HG03342 (cell line): ENCODE results near the gene PIGU.
"Not testable (repeated sequence)": the region's sequence is repeated elsewhere in the genome, so short reads cannot be mapped to it uniquely, and the experiment has no call there.

ENCODE experiments used
- ATAC-seq: cut with Tn5 transposase; IDR thresholded peaks from one replicate; pipeline ENCODE4 v1.9.1; 2021; ENCODE audit warnings: mild to moderate bottlenecking, moderate library complexity; ENCODE audit not compliant: unreplicated experiment

The PIGU gene

GRCh38 chr20:34624629-34625028 is 52.3 kb downstream of the PIGU start:
- no peak for ATAC-seq

- no peak for ATAC-seq
These were observed 54.0 kb downstream of the PIGU start for GRCh38 chr20:34622821-34623451.

GRCh38 chr20:34621383-34622367 is 55.2 kb downstream of the PIGU start:
- ATAC-seq = no peak

DNA sequence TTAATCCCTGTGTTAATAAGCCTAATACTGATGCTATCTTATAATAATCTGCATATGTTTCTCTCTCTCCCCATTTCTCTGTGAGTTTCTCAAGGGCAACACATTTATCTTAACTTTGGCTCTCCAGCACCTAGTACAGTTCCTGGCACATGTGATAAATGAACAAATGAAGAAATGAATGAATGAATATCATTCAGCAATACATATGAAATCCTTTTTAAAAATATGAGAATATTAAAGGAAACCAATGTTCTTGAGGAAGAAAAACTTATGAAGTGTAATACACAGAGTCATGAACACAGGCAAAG is 55.9 kb downstream of the PIGU start:
- no peak for ATAC-seq

DNA sequence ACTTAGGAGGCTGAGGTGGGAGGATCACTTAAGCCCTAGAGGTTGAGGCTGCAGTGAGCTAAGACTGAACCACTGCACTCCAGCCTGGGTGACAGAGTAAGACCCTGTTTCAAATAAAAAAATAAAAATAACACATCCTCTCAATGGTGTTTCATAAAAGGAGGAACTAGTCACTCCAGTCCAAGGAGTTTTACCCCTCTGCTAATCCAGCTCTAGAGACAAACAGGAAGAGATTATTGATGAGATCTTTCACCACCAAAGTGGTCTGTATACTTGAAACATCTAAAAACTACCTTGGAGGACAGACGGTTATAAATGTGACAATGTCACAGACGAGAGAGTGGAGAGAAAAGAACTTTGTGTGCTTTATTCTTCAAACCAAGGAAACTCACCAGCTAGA is 58.2 kb downstream of the PIGU start:
- no peak for ATAC-seq

DNA sequence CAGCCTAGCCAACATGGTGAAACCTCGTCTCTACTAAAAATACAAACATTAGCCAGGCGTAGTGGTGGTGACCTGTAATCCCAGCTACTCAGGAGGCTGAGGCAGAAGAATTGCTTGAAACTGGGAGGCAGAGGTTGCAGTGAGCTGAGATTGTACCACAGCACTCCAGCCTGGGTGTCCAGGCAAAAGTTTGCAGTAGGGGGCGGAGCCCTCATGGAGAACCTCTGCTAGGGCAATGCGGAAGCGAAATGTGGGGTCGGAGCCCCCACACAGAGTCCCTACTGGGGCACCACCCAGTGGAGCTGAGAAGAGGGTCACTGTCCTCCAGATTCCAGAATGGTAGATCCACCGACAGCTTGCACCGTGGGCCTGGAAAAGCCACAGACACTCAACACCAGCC is 60.0 kb downstream of the PIGU start:
- not testable (repeated sequence) for ATAC-seq

DNA sequence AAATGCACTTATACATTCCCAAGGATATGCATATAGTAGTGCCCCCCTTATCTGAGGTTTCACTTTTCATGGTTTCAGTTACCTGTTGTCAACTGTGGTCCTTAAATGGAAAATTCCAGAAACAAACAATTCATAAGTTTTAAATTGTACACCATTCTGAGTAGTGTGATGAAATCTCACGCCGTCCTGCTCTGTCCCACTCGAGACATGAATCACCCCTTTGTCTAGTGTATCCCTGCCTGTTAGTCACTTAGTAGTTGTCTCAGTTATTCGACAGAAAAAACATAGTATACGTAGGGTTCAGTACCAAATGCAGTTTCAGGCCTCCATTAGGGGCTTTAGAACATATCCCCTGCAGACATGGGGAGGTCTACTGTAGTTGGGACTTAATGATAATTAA is 61.4 kb downstream of the PIGU start:
- no peak for ATAC-seq

GRCh38 chr20:34611976-34612375 is 64.9 kb downstream of the PIGU start:
- ATAC-seq = not testable (repeated sequence)

DNA sequence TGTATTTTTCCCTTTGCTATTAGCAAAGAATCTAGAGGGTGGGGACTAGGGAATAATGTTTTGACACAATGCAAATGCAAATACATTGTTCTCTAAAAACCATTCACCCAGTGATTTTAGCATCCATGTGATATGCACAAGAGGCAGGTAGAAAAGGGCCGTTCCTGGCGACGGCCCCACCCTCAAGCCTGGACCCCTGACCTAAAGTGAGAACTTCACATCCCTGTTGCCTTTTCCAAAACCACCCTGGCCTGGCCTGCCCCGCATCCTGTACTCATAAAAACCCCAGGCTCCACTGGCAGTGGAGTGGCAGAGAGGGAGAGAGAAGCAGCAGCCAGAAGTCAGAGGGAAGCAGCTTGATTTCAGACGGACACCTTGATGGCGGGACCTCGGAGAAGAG is 69.8 kb downstream of the PIGU start:
- no peak for ATAC-seq

GRCh38 chr20:34604980-34605788 is 71.7 kb downstream of the PIGU start:
- no peak for ATAC-seq

DNA sequence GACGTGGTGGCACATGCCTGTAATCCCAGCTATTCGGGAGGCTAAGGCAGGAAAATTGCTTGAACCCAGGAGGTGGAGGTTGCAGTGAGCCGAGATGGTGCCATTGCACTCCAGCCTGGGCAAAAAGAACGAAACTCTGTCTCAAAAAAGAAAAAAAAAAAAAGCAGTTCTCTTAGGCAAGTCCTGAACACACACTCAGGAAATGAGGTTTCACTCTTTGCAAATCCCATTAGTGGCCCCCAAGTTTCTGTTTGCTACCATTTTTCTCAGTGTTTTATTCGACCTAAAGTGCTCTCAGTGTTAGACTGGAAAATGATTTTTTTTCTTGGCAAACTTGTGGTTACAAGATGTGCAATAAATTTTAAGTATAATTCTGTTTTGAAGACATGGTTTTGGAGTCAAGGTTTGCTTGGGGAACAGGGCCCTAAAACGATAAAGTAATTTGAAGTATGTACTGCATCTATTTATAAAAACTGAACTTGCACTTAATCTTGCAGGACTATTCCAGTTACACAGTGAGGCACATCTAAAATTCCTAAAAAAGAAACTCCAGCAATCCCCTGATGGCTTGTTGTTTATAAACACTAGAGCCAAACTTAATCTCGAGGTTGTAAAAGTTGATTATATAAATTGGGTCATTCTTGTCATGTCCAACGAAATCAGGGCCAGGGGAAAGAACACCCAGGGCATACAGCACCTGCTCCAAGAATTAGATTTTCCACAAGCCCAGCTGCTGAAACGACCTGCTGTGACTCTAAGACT is 75.8 kb downstream of the PIGU start:
- no peak for ATAC-seq

GRCh38 chr20:34595377-34596184 is 81.3 kb downstream of the PIGU start:
- ATAC-seq = no peak

DNA sequence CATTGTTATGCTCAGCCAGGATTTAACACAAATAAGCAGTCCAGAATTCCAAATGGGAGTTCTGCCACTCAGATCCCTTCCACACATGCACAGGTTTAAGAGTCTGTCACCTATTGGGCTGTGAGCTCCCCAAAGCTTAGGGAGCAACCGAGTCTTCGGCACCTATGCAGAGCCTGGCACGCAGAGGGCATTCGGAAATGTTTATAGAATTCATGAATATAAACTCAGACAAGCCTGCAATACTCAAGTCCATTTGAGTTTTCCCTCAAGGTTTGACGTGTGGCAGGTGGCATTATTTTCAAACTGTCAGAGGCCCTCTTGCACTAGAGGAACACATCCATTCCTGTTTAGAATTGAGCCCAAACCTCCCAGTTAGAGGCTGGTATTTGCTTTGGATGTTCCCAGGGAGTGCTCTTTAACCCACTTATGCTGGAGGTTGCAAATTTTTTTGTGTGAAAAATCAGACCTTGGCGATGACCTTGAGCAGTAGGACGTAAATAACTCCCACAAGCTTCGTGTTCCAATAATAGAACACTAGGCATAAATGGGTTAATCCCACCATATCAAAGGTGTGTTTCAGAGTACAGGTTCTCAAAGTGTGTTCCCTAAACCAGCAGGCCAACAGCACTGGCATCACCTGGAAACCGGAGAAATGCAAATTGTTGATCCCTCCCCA is 90.3 kb downstream of the PIGU start:
- ATAC-seq = no peak

- no peak for ATAC-seq
These were observed 91.9 kb downstream of the PIGU start for GRCh38 chr20:34585019-34585418.

GRCh38 chr20:34583544-34583943 is 93.3 kb downstream of the PIGU start:
- ATAC-seq = no peak

GRCh38 chr20:34582911-34583310 is 94.0 kb downstream of the PIGU start:
- no peak for ATAC-seq

DNA sequence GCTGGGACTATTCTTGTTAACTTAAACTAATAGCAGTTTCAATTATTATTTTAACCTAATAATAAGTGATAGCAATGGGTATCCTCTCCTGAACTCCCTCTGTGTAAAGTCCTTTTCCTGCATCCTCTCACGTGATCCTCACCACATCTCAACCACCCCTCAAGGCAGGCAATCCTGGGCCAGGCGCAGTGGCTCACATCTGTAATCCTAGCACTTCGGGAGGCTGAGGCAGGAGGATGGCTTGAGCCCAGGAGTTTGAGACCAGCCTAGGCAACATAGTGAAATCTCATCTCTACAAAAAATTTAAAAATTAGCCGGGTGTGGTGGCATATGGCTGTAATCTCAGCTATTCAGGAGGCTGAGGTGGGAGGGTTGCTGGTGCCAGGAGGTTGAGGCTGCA is 94.7 kb downstream of the PIGU start:
- no peak for ATAC-seq

DNA sequence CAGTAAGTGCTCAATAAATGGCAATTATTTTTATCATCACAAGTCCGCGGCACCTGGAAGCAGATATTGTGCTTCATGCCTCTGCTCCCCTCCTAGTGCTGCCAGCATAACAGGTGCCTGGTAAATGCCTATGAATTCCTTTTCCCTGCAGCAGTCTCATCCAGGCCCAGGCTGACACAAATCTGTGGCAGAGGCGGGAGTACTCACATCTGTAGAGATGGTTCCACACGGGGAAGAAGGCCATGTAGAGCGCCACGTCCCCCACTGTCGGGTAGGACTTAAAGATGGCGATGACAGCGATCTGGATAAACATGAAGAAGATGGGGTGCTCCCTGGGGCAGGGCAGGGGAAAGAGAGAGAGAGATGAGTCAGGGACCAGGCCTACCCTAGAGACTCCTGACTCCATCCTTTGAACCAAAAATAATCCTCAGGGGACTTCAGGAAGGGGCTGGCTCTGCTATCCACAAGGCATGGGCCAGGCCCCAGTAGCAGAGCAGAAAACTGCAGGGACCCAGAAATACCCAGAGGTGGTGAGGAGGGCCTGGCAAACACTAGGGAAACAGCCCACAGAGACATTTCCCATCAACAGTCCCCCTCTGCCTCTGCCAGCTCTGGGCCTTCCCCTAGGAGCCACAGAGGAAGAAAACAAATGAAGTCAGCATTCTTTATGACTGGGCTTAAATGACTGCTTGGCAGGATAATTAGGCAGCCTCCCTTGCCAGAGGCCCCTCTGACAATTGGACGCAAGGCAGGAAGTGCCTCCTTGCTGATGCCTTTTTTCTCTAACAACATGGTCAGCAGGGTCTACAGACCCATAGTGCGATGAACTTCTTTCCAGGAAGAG is 95.3 kb downstream of the PIGU start:
- ATAC-seq = no peak
